Anterior cingulate cortex (tissue), 58 donors: ENCODE measurements around the gene GON4L.
"Not testable (repeated sequence)": the region's sequence is repeated elsewhere in the genome, so short reads cannot be mapped to it uniquely, and the experiment has no call there.

Experiments
- DNase-seq, 58 donors: peaks; one replicate each; lab custom pipeline; 2025; lab: John Stamatoyannopoulos, UW

GON4L gene

GRCh38 chr1:155709391-155709790 is 147.6 kb downstream of the GON4L start:
- DNase-seq, result no peak

- DNase-seq, result no peak
These were observed 150.9 kb downstream of the GON4L start for GRCh38 chr1:155706139-155706538.

GRCh38 chr1:155704414-155704813 is 152.6 kb downstream of the GON4L start:
- DNase-seq, result not testable (repeated sequence)

GRCh38 chr1:155703216-155703615 is 153.8 kb downstream of the GON4L start:
- no peak for DNase-seq

GRCh38 chr1:155701675-155702074 is 155.3 kb downstream of the GON4L start:
- DNase-seq, result not testable (repeated sequence)
